ENCODE data around the gene DENND1B.

DENND1B gene

GRCh38 chr1:197736685-197737084 is 38.6 kb downstream of the DENND1B start:
- no peak overlapping the region for H3K27ac ChIP-seq
- TF ChIP-seq, protein P1, sequence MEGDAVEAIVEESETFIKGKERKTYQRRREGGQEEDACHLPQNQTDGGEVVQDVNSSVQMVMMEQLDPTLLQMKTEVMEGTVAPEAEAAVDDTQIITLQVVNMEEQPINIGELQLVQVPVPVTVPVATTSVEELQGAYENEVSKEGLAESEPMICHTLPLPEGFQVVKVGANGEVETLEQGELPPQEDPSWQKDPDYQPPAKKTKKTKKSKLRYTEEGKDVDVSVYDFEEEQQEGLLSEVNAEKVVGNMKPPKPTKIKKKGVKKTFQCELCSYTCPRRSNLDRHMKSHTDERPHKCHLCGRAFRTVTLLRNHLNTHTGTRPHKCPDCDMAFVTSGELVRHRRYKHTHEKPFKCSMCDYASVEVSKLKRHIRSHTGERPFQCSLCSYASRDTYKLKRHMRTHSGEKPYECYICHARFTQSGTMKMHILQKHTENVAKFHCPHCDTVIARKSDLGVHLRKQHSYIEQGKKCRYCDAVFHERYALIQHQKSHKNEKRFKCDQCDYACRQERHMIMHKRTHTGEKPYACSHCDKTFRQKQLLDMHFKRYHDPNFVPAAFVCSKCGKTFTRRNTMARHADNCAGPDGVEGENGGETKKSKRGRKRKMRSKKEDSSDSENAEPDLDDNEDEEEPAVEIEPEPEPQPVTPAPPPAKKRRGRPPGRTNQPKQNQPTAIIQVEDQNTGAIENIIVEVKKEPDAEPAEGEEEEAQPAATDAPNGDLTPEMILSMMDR (IDR thresholded peaks at IDR 0.05; ENCODE audit: low read depth, low read length, missing control alignments): no peak
- in situ Hi-C loops (cut with HindIII; ENCODE audit: low pct_ligation_motif_present, low sequenced_read_pairs): no loop called here
- DNase-seq: peak; percentile 2
- H3K27me3 ChIP-seq (replicated peaks): no peaks in the 10 kb centered on the region
- no peaks in the 10 kb centered on the region for H3K36me3 ChIP-seq (replicated peaks)
- no peak overlapping the region for H3K4me3 ChIP-seq (ENCODE audit: low read depth, low read length)

- no peaks in the 10 kb centered on the region for H3K36me3 ChIP-seq (replicated peaks)
- H3K27ac ChIP-seq: no peak overlapping the region
- in situ Hi-C loops (cut with HindIII; ENCODE audit: low pct_ligation_motif_present, low sequenced_read_pairs): no loop called here
- no peak for DNase-seq
- H3K27me3 ChIP-seq (replicated peaks): no peaks in the 10 kb centered on the region
- TF ChIP-seq, protein P1 (IDR thresholded peaks at IDR 0.05; ENCODE audit: low read depth, low read length, missing control alignments): no peak
- no peak overlapping the region for H3K4me3 ChIP-seq (ENCODE audit: low read depth, low read length)
These were observed 39.8 kb downstream of the DENND1B start for GRCh38 chr1:197735461-197735860.

GRCh38 chr1:197733324-197733723 is 42.0 kb downstream of the DENND1B start:
- Histone ChIP-seq H3K4me3 (ENCODE audit: low read depth, low read length) (no peak overlapping the region), H3K36me3 (replicated peaks) (no peaks in the 10 kb centered on the region), H3K27ac (no peak overlapping the region), H3K27me3 (replicated peaks) (no peaks in the 10 kb centered on the region)
- TF ChIP-seq, protein P1 (IDR thresholded peaks at IDR 0.05; ENCODE audit: low read depth, low read length, missing control alignments): no peak
- in situ Hi-C loops (cut with HindIII; ENCODE audit: low pct_ligation_motif_present, low sequenced_read_pairs): no loop called here
- no peak for DNase-seq

GRCh38 chr1:197732187-197732586 is 43.1 kb downstream of the DENND1B start:
- TF ChIP-seq, protein P1 (IDR thresholded peaks at IDR 0.05; ENCODE audit: low read depth, low read length, missing control alignments): no peak
- Histone ChIP-seq H3K4me3 (ENCODE audit: low read depth, low read length) (no peak overlapping the region), H3K36me3 (replicated peaks) (no peaks in the 10 kb centered on the region), H3K27me3 (replicated peaks) (no peaks in the 10 kb centered on the region), H3K27ac (no peak overlapping the region)
- no peak for DNase-seq
- in situ Hi-C loops (cut with HindIII; ENCODE audit: low pct_ligation_motif_present, low sequenced_read_pairs): no loop called here

DNA sequence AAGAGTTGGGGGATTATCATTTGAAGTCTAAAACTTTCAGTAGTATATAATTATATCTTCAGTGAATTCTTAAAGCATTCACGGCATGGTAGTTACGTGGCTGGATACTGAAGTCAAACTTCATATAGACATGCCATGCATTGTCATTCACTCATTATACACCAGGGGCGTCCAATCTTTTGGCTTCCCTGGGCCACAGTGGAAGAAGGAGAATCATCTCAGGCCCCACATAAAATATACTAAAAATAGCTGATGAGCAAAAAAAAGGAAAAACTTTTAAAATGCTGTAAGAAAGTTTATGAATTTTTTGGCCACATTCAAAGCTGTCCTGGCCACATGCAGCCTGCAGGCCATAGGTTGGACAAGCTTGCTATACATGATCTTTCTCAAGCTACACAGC is 43.8 kb downstream of the DENND1B start:
- Histone ChIP-seq H3K27ac (no peak overlapping the region), H3K4me3 (ENCODE audit: low read depth, low read length) (no peak overlapping the region), H3K36me3 (replicated peaks) (no peaks in the 10 kb centered on the region), H3K27me3 (replicated peaks) (no peaks in the 10 kb centered on the region)
- in situ Hi-C loops (cut with HindIII; ENCODE audit: low pct_ligation_motif_present, low sequenced_read_pairs): no loop called here
- DNase-seq: no peak
- TF ChIP-seq, protein P1 (IDR thresholded peaks at IDR 0.05; ENCODE audit: low read depth, low read length, missing control alignments): peak; percentile 12

DNA sequence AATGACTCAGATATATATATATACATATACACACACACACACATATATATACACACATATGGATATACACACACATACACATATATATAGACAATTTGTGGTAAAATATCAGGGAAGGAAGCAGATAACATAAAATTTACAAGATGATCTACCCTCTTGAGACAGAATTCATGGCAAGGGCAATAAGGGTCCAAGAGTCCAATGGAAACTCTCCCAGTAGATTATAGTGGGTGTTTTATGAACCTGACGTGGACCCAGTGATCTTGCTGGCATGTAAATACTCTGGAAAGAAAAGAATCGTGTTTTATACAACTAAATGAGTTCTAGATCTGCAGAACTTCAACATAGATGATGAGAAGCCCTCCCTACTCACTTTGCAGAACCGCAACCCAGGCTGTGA is 49.3 kb downstream of the DENND1B start:
- TF ChIP-seq, protein P1 (IDR thresholded peaks at IDR 0.05; ENCODE audit: low read depth, low read length, missing control alignments): no peak
- no peak for DNase-seq
- Histone ChIP-seq H3K36me3 (replicated peaks) (no peaks in the 10 kb centered on the region), H3K27ac (no peak overlapping the region), H3K27me3 (replicated peaks) (no peaks in the 10 kb centered on the region), H3K4me3 (ENCODE audit: low read depth, low read length) (no peak overlapping the region)
- in situ Hi-C loops (cut with HindIII; ENCODE audit: low pct_ligation_motif_present, low sequenced_read_pairs): no loop called here
